GM19324 (cell line): Measurements from ENCODE around the gene KLHDC10.
"Not testable (repeated sequence)": the region's sequence is repeated elsewhere in the genome, so short reads cannot be mapped to it uniquely, and the experiment has no call there.

Experiments
- ATAC-seq: cut with Tn5 transposase; IDR thresholded peaks from one replicate; pipeline ENCODE4 v1.9.1; 2021; ENCODE audit warnings: mild to moderate bottlenecking, moderate library complexity; ENCODE audit not compliant: unreplicated experiment, low FRiP score

Gene KLHDC10

DNA sequence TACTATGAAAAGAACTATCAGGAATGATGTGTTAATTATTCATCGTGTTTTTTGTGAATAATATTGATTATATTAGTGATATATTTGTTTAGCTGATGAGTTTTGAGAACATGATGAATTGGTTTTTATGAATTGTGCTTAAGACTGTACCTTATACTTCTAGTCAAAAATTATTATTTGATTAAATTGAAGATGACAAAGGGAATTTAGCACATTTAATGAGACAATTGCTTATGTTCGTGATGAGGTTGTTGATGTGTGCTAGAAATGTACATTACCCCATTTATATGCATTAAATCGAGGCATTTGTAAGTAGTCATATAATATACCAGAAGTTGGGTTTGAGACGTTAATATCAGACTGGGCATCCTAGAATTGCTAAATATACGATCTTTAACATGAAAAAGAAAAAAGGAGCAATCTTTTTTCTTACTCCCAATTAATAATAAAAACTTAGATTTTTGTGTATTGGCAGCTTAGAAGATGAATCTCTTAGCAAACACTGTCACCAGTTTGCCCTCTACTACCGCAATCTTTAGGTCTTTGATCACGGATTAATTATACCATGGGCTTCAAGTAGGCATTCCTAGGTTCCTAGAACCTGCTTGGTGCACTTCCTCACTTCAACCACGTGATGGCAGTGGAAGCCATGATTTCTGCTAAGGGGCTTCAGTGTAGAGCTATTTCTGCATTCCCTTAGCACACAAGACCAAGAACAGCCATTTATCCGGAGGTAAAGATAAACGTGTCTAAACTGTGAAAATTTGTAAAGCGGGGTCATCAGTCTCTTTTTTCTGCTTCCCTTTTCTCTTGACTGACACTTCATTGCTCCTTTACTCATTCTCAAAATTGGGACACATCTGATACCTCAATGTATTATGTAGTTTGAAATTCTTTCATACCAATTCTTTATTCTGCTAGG is 1.6 kb downstream of the KLHDC10 start:
- no peak for ATAC-seq

DNA sequence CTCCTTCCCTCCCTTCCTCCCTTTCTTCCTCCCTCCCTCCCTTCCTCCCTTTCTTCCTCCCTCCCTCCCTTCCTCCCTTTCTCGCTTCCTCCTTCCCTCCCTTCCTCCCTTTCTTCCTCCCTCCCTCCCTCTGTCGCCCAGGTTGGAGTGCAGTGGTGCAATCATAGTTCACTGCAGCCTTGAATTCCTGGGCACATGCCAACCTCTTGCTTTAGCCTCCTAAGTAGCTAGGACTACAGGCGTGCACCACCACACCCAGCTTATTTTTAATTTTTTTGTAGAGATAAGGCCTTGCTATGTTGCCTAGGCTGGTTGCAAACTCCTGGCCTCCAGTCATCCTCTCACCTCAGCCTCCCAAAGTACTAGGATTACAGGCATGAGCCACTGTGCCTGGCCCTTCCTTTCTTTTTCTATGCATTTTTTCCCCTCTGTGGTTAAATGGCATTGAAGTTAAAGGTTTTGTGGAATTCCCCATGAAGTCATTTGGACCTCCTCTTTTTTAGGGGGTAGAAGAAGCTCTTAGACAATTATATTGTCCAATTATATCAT is 9.6 kb downstream of the KLHDC10 start:
- ATAC-seq, result no peak

DNA sequence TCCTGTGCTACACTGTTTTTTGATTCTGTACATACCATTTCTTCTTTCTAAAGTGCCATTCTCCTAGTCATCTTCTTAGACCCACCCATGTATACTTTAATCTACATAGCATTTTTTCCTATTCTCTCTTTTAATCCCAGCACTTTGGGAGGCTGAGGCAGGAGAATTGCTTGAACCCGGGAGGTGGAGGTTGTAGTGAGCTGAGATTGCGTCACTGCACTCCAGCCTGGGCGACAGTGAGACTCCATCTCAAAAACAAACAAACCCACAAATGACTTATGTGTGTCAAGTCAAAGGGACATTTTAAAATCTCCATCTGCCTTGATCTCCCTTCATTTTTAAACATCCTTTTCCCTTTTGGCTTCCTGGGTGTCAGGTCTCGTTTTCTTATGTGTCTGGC is 13.2 kb downstream of the KLHDC10 start:
- not testable (repeated sequence) for ATAC-seq

DNA sequence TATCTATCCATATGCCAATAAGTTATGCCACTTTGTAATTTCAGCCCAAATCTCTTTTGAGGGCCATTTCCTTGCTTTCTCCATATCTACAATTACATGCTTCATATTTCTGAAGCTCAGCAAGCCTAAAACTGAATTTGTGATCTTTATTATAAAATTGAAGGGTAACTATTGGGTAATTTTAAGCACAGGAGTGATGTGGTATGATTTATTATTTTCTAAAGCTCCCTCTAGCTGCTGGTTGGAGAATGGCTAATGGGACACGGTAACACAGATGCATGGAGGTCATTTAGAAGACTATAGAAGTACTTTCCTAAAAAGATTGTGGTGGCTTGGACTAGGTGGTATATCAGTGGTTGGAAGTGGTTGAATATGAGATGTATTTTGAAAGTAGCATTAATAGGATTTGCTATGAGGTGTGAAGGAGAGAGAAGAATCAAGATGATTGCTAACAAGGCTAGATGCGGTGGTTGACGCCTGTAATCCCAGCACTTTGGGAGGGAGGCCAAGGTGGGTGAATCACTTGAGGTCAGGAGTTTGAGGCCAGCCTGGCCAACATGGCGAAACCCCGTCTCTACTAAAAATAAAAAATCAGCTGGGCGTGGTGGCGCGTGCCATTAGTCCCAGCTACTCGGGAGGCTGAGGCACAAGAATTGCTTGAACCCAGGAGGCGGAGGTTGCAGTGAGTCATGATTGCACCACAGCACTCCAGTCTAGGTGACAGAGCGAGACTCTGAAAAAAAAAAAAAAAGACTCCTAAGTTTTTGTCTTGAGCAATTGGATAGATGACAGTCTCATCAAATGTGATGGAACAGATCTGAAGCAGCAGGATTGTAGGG is 13.9 kb downstream of the KLHDC10 start:
- no peak for ATAC-seq

DNA sequence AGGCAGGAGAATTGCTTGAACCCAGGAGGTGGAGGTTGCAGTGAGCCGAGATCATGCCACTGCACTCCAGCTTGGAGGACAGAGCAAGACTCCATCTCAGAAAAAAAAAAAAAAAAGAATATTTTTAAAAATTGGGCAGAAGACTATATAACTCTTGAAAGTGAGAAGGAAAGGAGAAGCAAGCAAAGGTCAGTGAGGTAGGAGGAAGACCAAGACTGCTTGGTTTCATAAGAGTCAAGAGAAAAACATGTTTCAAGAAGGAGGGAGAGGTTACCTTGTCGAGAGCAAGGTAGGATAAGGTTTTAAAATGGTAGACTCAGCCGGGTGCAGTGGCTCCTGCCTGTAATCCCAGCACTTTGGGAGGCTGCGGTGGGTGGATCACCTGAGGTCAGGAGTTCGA is 14.9 kb downstream of the KLHDC10 start:
- ATAC-seq, result not testable (repeated sequence)

DNA sequence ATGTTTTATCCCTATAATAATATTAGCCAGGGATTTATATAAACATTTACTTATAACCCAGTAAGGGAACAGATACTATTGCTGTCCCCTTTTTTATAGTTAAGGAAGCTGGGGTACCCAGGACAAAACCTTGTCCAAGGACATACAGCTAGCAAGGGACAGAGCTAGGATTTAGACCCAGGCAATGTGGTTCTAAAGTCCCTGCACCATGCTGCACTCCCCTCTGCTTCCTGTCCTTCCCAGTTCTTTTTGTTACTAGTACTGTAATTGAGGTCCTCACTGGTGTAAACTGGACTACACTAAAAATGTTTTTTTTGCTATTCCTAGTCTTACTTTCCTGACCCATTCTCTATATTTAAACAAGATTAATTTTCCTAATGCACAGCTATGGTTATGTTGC is 16.6 kb downstream of the KLHDC10 start:
- ATAC-seq, result no peak

DNA sequence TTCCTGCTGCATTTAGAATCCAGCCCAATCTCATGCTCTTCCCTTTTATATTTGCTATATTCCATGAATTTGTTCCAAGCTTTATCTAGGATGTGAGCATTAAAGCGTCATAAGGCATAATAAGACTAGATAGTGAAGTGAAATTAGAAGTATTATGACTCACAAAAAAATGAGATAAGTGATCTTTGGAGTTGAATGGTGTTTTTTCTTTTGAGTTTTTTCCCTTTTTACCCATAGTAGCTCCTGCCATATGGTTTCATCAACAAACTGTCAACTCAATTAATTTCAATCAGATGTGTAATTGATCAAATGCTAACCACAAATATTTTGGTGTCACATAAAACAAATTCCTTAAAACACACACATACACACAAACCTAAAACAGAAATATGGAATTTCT is 17.0 kb downstream of the KLHDC10 start:
- ATAC-seq, result no peak

DNA sequence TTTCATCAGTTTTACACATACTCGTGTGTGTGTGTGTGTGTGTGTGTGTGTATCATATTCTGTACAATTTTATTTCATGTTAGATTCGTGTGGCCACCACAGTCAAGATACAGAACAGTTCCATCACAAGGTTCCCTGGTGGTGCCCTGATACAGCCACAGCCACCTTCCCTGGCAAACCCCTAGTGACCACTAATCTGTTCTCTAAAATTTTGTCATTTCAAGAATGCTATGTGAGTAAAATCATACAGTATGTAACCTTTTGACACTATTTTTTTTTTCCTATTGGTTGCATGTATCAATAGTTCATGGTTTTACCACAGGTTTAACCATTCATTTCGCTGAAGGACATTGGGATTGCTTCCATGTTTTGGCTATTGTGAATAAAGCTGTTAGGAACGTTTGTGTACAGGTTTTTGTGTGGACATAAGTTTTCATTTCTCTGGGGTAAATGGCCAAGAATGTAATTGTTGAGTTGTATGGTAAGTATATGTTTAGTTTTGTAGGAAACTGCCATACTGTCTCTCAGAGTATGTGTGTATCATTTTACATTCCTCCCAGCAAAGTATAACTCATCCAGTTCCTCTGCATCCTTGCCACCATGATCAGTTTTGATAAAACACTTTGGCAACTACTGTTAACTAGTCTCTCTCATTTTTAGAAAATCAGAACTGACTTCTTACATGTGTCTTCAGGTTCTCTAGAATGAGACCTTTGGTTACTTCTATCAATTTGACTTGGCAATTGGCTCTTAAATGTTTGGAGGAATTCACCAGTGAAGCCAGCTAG is 20.6 kb downstream of the KLHDC10 start:
- no peak for ATAC-seq

DNA sequence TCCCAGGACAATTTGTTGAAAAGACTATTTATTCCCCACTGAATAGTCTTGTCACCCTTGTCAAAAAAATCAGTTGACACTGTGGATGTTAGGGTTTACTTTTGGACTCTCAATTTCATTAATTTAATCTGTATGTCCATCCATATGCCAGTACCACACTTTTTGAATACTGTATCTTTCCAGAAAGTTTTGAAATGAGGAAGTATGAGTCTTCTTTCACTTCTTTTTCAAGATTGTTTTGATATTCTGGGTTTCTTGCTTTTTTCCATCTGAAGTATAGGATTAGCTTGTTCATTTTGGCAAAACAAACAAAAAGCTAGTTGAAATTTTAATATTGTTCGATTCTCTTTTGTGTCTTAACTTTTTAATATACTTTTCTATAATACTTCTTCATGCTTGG is 21.7 kb downstream of the KLHDC10 start:
- no peak for ATAC-seq

DNA sequence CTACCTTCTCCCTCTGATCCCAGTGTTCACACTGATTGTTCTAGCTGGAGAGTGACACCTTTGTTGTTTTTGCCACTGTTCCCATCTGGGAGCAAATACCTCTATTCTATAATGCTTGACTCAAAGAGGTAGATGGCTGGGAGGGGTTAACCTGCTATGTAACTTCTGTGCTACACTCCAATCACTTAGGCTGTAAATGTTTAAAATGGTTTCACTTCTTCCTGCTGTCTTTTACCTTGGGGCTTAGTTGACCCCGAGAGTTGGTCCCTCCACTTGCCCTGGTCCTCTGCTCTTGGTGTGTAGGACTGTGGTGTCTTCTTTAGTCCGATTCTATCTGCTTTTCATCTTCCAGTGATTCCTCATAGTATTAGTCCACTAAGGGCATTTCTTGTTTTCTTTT is 22.3 kb downstream of the KLHDC10 start:
- ATAC-seq, result no peak

DNA sequence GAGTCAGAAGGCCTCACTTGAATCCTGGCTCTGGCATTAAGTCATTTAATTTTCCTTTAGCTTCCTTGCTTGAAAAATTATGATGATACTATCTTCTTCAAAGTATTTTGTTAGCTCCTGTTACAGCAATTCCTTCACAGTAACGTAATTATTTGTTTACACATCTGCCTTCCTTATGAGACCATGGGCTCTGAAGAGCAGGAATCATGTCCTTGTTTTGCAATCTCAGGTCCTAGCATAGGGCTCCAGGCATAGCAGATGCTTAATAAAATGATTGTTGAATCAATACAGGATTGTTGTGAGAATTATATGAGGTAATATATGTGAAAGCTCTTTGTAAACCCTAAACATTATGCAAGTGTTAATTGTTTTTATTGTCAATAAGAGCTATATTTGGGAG is 25.5 kb downstream of the KLHDC10 start:
- no peak for ATAC-seq

DNA sequence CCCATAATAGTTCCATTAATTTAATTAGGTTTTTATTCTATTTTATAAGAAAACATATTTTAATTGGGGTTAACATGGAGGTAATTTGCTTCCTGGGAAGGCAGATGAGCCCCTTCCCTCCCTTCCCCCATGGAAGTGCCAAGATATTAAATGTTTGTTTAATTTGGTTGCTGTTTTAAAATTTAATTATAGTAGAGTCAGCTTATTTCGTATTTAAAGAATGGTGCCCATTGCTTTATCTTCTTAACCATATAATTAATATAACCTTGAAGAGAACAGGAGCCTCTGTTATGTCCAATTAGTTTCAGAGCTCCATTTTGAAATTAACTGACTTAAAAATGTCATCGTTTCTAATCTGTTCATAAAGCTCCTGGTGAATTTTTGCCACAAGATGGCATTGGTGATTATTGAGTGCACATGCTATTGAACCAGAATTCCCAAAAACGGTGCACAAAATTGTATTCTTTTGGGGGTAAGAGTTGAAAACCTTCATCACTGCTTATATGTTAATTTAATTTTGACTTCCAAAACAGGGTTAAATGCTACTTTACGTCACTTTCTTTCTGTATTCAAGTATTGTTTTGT is 26.0 kb downstream of the KLHDC10 start:
- ATAC-seq, result no peak

DNA sequence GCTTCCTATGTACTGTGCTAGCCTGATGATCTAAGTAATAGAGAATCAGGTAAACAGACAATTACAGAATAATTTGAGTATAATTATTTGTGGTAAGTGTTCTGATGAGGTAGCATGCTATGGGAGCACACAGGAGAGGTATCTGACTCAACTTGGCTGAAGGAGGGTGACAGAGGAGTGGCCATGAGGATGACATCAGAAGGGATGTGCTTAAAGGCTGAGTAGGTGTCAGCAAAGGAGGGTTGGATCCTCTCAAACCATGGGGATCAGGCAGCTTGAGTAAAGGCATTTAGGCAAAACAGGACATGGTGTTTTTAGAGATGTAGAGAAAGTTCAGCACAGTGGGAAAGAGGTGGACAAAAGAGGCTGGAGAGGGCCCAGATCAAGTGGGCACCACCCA is 29.0 kb downstream of the KLHDC10 start:
- ATAC-seq, result no peak

DNA sequence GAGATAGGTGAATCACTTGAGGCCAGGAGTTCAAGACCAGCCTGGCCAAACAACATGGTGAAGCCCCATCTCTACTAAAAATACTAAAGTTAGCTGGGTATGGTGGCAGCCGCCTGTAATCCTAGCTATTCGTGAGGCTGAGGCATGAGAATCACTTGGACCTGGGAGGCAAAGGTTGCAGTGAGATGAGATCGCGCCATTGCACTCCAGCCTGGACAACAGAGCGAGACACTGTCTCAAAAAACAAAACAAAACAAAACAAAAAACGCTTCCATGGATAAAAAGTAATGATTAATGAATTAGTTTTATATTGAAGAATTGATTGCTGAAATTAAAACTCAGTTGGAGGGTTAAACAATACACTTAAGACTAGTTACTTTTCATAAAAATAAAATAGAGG is 32.3 kb downstream of the KLHDC10 start:
- no peak for ATAC-seq

DNA sequence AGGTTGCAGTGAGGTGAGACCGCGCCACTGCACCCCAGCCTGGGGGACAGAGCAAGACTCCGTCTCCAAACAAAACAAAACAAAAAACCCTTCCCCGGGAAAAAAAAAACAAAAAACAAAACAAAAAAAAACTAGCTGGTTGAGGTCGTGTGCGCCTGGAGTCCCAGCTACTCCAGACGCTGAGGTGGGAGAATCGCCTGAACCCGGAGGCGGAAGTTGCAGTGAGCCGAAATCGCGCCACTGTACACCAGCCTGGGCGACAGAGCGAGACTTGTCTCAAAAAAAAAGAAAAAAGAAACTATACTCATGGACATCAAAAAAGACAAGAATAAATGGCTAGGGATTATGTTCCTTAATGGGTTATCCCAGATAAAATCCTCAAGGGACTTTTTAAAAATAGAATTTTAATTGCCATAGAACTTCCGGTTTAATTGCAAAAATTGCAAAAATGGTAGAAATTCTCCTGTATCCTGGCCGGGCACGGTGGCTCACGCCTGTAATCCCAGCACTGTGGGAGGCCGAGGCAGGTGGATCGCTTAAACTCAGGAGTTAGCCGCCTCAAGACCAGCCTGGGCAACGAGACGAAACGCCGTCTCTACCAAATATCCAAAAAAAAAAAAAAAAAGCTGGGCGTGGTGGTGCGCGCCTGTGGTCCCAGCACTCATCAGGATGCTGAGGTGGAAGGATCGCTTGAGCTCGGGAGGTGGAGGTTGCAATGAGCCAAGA is 37.8 kb downstream of the KLHDC10 start:
- no peak for ATAC-seq

DNA sequence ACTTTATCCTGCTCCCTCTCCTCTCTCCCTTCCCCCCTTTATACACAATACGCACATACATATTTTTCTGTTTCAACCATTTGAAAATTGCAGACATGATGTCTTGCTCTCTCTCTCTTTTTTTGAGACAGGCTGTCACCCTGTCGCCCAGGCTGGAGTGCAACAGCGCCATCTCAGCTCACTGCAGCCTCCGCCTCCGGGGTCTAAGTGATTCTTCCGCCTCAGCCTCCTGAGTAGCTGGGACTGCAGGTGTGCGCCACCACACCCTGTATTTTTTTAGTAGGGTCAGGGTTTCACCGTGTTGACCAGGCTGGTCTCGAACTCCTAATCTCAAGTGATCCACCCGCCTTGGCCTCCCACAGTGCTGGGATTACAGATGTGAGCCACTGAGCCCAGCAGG is 38.5 kb downstream of the KLHDC10 start:
- ATAC-seq, result no peak

DNA sequence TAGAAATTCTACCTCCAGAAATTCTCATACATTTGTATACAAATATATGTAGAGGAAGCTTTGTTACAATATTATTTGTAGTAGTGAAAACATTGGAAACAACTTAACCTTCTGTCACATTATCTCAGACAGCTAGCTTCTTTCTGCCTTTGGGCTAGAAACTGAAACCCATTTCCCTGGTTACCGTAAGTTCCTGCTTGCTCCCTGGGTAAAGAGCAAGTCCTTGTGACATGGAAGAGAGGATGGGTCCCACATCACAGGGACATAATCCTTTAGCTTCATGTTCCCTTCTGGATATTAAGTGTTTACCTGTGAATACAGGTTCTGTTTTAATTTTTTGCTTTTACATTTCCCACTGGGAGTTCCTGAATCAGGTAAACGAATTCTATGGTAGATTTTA is 41.8 kb downstream of the KLHDC10 start:
- no peak for ATAC-seq

DNA sequence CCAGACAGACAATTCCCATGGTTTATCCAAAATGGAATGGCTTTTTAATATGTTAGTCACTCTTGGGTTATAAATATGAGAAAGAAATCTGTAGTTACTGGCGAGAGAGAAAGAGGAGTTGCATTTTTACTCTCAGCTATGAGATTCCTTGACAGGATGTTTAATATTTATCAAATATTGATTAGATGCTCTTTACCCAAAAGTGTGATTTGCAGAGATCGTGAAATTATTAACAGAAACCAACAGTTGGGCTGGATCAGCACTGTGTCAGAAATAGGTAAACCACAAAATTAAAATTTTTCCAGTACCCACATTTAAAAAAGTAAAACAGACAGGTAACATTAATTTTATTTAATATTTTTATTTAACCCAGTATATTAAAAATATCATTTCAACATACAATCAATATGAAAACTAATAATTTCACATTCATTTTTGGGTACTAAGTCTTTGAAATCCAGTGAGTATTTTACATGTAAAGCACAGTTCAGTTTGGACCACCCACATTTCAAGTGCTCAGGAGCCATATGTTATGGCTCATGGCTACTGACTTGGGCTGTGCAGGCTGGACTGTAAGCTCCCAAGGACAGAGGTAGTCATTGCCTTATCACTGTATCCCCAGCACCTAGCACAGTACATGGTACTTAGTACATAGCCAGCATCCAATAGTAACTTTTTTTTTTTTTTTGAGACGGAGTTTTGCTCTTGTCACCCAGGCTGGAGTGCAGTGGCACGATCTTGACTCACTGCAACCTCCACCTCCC is 42.5 kb downstream of the KLHDC10 start:
- ATAC-seq, result no peak

DNA sequence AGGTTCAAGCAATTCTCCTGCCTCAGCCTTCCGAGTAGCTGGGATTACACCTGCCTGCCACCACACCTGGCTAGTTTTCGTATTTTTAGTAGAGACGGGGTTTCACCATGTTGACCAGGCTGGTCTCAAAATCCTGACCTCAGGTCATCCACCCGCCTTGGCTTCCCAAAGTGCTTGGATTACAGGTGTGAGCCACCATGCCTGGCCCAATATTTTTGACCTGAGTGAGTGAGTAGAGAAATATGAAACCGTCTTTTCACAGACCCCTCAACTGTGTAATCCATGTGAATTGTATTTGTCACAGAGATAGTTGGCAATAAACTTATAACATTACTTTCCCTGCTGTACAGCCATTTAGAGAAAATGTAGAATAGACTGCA is 43.1 kb downstream of the KLHDC10 start:
- not testable (repeated sequence) for ATAC-seq
